Measurements from ENCODE around the gene DDX42. TPM values are rescaled to one million over a fixed set of nuclear protein-coding genes. Genes with fewer than 3 reads are reported as not detected.

DDX42 gene
- total and polyA plus RNA-seq, 2 donors from 2014 or later, result 38.6 to 104 TPM

DNA sequence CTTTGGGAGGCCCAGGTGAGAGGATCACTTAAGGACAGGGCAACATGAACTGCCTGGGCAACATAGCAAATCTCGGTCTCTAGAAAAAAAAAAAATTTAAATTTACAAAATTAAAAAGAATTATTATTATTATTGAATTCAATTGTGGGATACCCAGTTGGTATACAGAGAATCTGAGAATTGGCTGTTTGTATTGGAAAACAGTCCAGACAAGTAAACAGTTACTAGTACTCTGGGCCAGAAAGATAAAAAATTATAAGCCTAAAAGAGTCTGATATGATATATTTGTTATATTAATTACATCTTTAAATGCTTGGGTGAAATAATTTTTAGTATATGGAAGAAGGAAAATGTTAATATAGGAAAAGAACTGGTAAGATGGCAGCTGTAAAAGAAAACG, 15.5 kb upstream of the DDX42 start:
- H3K27ac ChIP-seq (ENCODE audit: low read depth in 2 of 2, low read length in 2 of 2), result no peak overlapping the region
- H3K9me3 ChIP-seq (ENCODE audit: control insufficient read depth in 2 of 3, insufficient read depth in 1 of 3, low read length in 3 of 3), result no peaks in the 10 kb centered on the region
- TF ChIP-seq, protein P1, sequence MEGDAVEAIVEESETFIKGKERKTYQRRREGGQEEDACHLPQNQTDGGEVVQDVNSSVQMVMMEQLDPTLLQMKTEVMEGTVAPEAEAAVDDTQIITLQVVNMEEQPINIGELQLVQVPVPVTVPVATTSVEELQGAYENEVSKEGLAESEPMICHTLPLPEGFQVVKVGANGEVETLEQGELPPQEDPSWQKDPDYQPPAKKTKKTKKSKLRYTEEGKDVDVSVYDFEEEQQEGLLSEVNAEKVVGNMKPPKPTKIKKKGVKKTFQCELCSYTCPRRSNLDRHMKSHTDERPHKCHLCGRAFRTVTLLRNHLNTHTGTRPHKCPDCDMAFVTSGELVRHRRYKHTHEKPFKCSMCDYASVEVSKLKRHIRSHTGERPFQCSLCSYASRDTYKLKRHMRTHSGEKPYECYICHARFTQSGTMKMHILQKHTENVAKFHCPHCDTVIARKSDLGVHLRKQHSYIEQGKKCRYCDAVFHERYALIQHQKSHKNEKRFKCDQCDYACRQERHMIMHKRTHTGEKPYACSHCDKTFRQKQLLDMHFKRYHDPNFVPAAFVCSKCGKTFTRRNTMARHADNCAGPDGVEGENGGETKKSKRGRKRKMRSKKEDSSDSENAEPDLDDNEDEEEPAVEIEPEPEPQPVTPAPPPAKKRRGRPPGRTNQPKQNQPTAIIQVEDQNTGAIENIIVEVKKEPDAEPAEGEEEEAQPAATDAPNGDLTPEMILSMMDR (IDR thresholded peaks at IDR 0.05; ENCODE audit: borderline replicate concordance, extremely low read depth, insufficient read depth), result no peak
- peaks cover 11 to 52% (median 26%) of the 10 kb centered on the region in 3 donors for H3K36me3 ChIP-seq (ENCODE audit: control insufficient read depth in 2 of 3, insufficient read depth in 3 of 3, low read length in 3 of 3)
- H3K27me3 ChIP-seq (ENCODE audit: control insufficient read depth, insufficient read depth, low read length), result no peaks in the 10 kb centered on the region
- H3K4me3 ChIP-seq (ENCODE audit: low read length in 3 of 3), result no peak overlapping the region
- FAIRE-seq, result no peak
- intact Hi-C loops (cut with DNase I), result no loop called here
- no peaks in the 10 kb centered on the region for H3K4me1 ChIP-seq (ENCODE audit: control insufficient read depth in 2 of 3, insufficient read depth in 2 of 3, low read depth in 1 of 3, low read length in 3 of 3)
- H3K9ac ChIP-seq (ENCODE audit: low read length in 3 of 3), result no peak overlapping the region
- no peak for DNase-seq

DNA sequence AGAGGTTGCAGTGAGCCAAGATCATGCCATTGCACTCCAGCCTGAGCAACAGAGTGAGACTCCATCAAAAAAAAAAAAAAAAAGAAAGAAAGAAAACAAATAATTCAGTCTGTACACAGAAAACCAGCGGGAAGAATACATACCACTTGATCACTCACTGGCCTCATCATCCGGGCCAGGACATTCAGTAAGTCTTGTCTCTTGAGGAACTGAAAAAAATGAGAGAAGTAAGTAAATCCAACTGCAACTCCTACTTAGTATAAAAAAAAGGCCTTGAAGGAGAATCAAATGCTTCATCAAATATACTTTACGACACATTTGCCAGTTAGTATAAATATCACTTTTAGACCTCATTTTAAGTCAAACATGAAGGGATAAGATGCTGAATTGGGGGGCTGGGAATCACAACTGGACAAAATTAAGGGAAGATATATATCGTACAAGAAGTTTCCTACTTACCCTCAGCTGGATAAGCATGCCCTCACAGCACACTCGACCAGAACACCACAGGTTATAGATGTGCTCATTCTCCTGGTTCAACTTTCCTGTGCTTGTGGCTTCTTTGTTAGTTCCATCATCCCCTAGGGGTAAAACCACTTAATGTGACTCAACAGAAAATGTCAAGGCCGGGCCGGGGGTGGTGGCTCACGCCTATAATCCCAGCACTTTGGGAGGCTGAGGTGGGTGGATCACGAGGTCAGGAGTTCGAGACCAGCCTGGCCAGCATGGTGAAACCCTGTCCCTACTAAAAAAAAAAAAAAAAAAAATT, 13.0 kb upstream of the DDX42 start:
- DNase-seq, result no peak
- Histone ChIP-seq H3K9me3 (ENCODE audit: control insufficient read depth in 2 of 3, insufficient read depth in 1 of 3, low read length in 3 of 3) (no peaks in the 10 kb centered on the region), H3K4me3 (ENCODE audit: low read length in 3 of 3) (no peak overlapping the region), H3K36me3 (ENCODE audit: control insufficient read depth in 2 of 3, insufficient read depth in 3 of 3, low read length in 3 of 3) (peaks cover 13 to 45% (median 20%) of the 10 kb centered on the region in 3 donors), H3K9ac (ENCODE audit: low read length in 3 of 3) (no peak overlapping the region), H3K27ac (ENCODE audit: low read depth in 2 of 2, low read length in 2 of 2) (no peak overlapping the region), H3K4me1 (ENCODE audit: control insufficient read depth in 2 of 3, insufficient read depth in 2 of 3, low read depth in 1 of 3, low read length in 3 of 3) (no peaks in the 10 kb centered on the region), H3K27me3 (ENCODE audit: control insufficient read depth, insufficient read depth, low read length) (no peaks in the 10 kb centered on the region)
- TF ChIP-seq, protein P1 (IDR thresholded peaks at IDR 0.05; ENCODE audit: borderline replicate concordance, extremely low read depth, insufficient read depth), result no peak
- no peak for FAIRE-seq
- intact Hi-C loops (cut with DNase I), result no loop called here

DNA sequence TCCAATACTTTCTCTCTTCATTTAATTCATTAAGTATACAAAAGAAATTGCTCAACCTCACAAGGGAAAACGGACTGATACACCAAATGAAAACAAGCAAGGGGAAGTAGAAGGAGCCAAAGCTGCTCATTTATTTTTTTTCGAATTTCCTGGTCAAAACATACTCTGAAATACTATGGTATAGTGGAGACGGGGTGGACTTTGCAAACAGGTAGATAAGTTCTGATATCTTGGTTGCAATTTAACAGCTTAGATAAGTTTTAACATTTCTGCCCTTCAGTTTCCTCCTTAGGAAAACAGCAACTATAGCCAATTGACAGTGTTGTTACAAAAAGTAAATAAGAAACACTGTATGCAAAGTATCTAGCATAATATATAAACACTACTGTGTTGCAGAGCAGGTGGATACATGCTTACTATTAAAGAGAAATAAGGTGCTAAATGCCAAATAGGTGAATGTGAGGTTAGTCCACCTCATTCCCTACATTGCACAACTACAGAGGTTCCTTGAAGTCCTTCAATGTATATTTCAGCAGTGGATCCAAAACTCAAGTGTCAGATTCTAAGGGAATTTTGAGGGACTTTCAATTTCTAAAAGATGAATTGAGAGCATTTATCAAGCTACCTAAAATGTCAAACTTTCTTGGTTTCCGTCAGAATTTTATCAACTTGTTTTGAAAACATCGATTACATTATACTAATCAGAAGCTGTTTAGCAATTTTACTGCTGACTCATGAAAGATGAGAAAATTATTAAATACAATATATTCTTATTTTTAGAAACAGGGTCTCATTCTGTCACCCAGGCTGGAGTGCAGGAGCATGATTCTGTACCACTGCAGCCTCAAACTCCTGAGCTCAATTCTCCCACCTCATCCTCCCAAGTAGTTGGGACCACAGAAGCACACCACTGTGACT, 11.6 kb upstream of the DDX42 start:
- no peak overlapping the region for H3K27ac ChIP-seq (ENCODE audit: low read depth in 2 of 2, low read length in 2 of 2)
- peaks cover 9 to 35% (median 10%) of the 10 kb centered on the region in 3 donors for H3K36me3 ChIP-seq (ENCODE audit: control insufficient read depth in 2 of 3, insufficient read depth in 3 of 3, low read length in 3 of 3)
- no peaks in the 10 kb centered on the region for H3K27me3 ChIP-seq (ENCODE audit: control insufficient read depth, insufficient read depth, low read length)
- H3K9ac ChIP-seq (ENCODE audit: low read length in 3 of 3), result no peak overlapping the region
- peaks cover 0 to 4% (median 0%) of the 10 kb centered on the region in 3 donors for H3K4me1 ChIP-seq (ENCODE audit: control insufficient read depth in 2 of 3, insufficient read depth in 2 of 3, low read depth in 1 of 3, low read length in 3 of 3)
- DNase-seq (no peak), FAIRE-seq (no peak)
- TF ChIP-seq, protein P1 (IDR thresholded peaks at IDR 0.05; ENCODE audit: borderline replicate concordance, extremely low read depth, insufficient read depth), result no peak
- H3K4me3 ChIP-seq (ENCODE audit: low read length in 3 of 3), result no peak overlapping the region
- no peaks in the 10 kb centered on the region for H3K9me3 ChIP-seq (ENCODE audit: control insufficient read depth in 2 of 3, insufficient read depth in 1 of 3, low read length in 3 of 3)
- intact Hi-C loops (cut with DNase I), result no loop called here

All from kidney (tissue), 14 donors.